OCI-LY7 (cell line): ENCODE measurements around the gene EXOC1L. TPM values are rescaled to one million over a fixed set of nuclear protein-coding genes. Genes with fewer than 3 reads are reported as not detected.

Source experiments
- BruUV-seq: library from RNA; stranded (reverse); fragments of 400-500 nt; replicated peaks from 2 replicates; lab custom pipeline; 2021; lab: Mats Ljungman, UMichigan
- CTCF ChIA-PET: fragments of 300-600 bp; sonication (Branson Sonifier 250); formaldehyde crosslinking; loops from one replicate; lab custom pipeline; 2022; ENCODE audit warnings: antibody characterized with exemption; ENCODE audit not compliant: unreplicated experiment; lab: Charles Lee
- POLR2A ChIA-PET: fragments of 300-600 bp; sonication (Branson Sonifier 250); formaldehyde crosslinking; loops from one replicate; lab custom pipeline; 2022; ENCODE audit warnings: antibody characterized with exemption; lab: Charles Lee
- DNase-seq: peaks from one replicate; pipeline ENCODE4 v3.0.0-alpha.2; 2015; ENCODE audit warnings: low spot score
- H2AFZ ChIP-seq: fragments of 200-600 bp; sonication (generic), shearing (Covaris generic); 2 replicates; pipeline ENCODE4 v1.6.1; 2014; ENCODE audit warnings: mild to moderate bottlenecking, antibody characterized with exemption, low read length, moderate library complexity
- H3K27ac ChIP-seq: fragments of 200-600 bp; sonication (generic); 2 replicates; pipeline ENCODE4 v1.5.1; 2014; ENCODE audit warnings: mixed run types, low read depth, mild to moderate bottlenecking, moderate library complexity, low read length, inconsistent platforms; ENCODE audit not compliant: poor library complexity, severe bottlenecking
- H3K36me3 ChIP-seq: fragments of 200-600 bp; sonication (generic); 2 replicates; pipeline ENCODE4 v1.6.1; 2014; ENCODE audit warnings: mild to moderate bottlenecking, antibody characterized with exemption, low read length, moderate library complexity, mixed read lengths; ENCODE audit not compliant: insufficient read depth
- H3K4me1 ChIP-seq: fragments of 200-600 bp; sonication (generic); 2 replicates; pipeline ENCODE4 v1.5.1; 2014; ENCODE audit warnings: mild to moderate bottlenecking, low read length; ENCODE audit not compliant: insufficient read depth, poor library complexity, severe bottlenecking
- H3K4me2 ChIP-seq: fragments of 200-600 bp; sonication (generic); 2 replicates; pipeline ENCODE4 v1.6.1; 2014; ENCODE audit warnings: mild to moderate bottlenecking, low read length
- H3K4me3 ChIP-seq: fragments of 200-600 bp; sonication (generic); 2 replicates; pipeline ENCODE4 v1.5.1; 2014; ENCODE audit warnings: mild to moderate bottlenecking, low read depth, low read length; ENCODE audit not compliant: poor library complexity, severe bottlenecking
- H3K79me2 ChIP-seq: fragments of 200-600 bp; sonication (generic); 2 replicates; pipeline ENCODE4 v1.6.1; 2016; ENCODE audit warnings: low read depth, mild to moderate bottlenecking, low read length, moderate library complexity, mixed read lengths; ENCODE audit not compliant: insufficient read depth
- H3K9me2 ChIP-seq: fragments of 200-600 bp; sonication (generic); 2 replicates; pipeline ENCODE4 v1.6.1; 2016; ENCODE audit warnings: mild to moderate bottlenecking, low read length, mixed read lengths; ENCODE audit not compliant: insufficient read depth
- H3K9me3 ChIP-seq: fragments of 200-600 bp; sonication (generic); 2 replicates; pipeline ENCODE4 v1.6.1; 2014; ENCODE audit warnings: mild to moderate bottlenecking, mixed run types, low read length, mixed read lengths
- H4K20me1 ChIP-seq: fragments of 200-600 bp; sonication (generic); 2 replicates; pipeline ENCODE4 v1.6.1; 2014; ENCODE audit warnings: mild to moderate bottlenecking, antibody characterized with exemption, low read length, moderate library complexity, mixed read lengths; ENCODE audit not compliant: insufficient read depth
- EZH2phosphoT487 ChIP-seq: fragments of 200-600 bp; sonication (generic); IDR thresholded peaks from 2 replicates; pipeline ENCODE4 v1.6.1; 2018; ENCODE audit warnings: low read depth, borderline replicate concordance, mild to moderate bottlenecking, mixed run types, antibody characterized with exemption, low read length, moderate library complexity, mixed read lengths
- intact Hi-C: fragments of 100-400 bp; cut with micrococcal nuclease; formaldehyde crosslinking; loops from one replicate; pipeline ENCODE4 v1.10.0; 2022; ENCODE audit not compliant: unreplicated experiment
- total RNA-seq, 2 experiments: library from RNA; depleted of rRNA in 1 of 2; stranded (reverse); fragments of >200 nt in 1 of 2; shearing (Covaris generic) in 1 of 2; gene quantifications; 2 replicates each; pipeline ENCODE4 v1.2.3, GENCODE V29; 2014 to 2022
- TF ChIP-seq, protein P1 (sequence below): fragments of 200-600 bp; sonication (generic); conservative IDR thresholded peaks from 2 replicates; pipeline ENCODE4 v1.5.1; 2014; ENCODE audit warnings: mild to moderate bottlenecking, antibody characterized with exemption, low read length, moderate library complexity, mixed read lengths

Gene EXOC1L
- total RNA-seq, 2 experiments from 2014 or later: not detected

- H3K4me2 ChIP-seq: no peak overlapping the region
- no peaks in the 10 kb centered on the region for H3K79me2 ChIP-seq
- intact Hi-C loops: no loop called here
- no peaks in the 10 kb centered on the region for H3K9me3 ChIP-seq
- H3K4me3 ChIP-seq: no peak overlapping the region
- ChIA-PET CTCF (no interaction called here), POLR2A (no interaction called here)
- TF ChIP-seq, protein P1, sequence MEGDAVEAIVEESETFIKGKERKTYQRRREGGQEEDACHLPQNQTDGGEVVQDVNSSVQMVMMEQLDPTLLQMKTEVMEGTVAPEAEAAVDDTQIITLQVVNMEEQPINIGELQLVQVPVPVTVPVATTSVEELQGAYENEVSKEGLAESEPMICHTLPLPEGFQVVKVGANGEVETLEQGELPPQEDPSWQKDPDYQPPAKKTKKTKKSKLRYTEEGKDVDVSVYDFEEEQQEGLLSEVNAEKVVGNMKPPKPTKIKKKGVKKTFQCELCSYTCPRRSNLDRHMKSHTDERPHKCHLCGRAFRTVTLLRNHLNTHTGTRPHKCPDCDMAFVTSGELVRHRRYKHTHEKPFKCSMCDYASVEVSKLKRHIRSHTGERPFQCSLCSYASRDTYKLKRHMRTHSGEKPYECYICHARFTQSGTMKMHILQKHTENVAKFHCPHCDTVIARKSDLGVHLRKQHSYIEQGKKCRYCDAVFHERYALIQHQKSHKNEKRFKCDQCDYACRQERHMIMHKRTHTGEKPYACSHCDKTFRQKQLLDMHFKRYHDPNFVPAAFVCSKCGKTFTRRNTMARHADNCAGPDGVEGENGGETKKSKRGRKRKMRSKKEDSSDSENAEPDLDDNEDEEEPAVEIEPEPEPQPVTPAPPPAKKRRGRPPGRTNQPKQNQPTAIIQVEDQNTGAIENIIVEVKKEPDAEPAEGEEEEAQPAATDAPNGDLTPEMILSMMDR: no peak
- no peak for TF ChIP-seq EZH2phosphoT487
- no peak overlapping the region for H2AFZ ChIP-seq
- no peak overlapping the region for H3K27ac ChIP-seq
- H4K20me1 ChIP-seq: no peaks in the 10 kb centered on the region
- H3K36me3 ChIP-seq: no peaks in the 10 kb centered on the region
- no peaks in the 10 kb centered on the region for H3K4me1 ChIP-seq
- H3K9me2 ChIP-seq: no peaks in the 10 kb centered on the region
- no peak for DNase-seq
- no TSS peak for BruUV-seq
Observed at GRCh38 chr4:55791666-55792065, 27.9 kb upstream of the EXOC1L start.

- no peak for DNase-seq
- no peaks in the 10 kb centered on the region for H3K9me3 ChIP-seq
- H3K4me2 ChIP-seq: no peak overlapping the region
- CTCF ChIA-PET: no interaction called here
- H4K20me1 ChIP-seq: no peaks in the 10 kb centered on the region
- POLR2A ChIA-PET: no interaction called here
- no TSS peak for BruUV-seq
- intact Hi-C loops: no loop called here
- H2AFZ ChIP-seq: no peak overlapping the region
- H3K79me2 ChIP-seq: no peaks in the 10 kb centered on the region
- H3K4me1 ChIP-seq: no peaks in the 10 kb centered on the region
- H3K27ac ChIP-seq: no peak overlapping the region
- no peaks in the 10 kb centered on the region for H3K36me3 ChIP-seq
- no peak overlapping the region for H3K4me3 ChIP-seq
- H3K9me2 ChIP-seq: no peaks in the 10 kb centered on the region
- TF ChIP-seq, protein P1: no peak
- TF ChIP-seq EZH2phosphoT487: no peak
Observed at GRCh38 chr4:55793479-55793878, 26.1 kb upstream of the EXOC1L start.

DNA sequence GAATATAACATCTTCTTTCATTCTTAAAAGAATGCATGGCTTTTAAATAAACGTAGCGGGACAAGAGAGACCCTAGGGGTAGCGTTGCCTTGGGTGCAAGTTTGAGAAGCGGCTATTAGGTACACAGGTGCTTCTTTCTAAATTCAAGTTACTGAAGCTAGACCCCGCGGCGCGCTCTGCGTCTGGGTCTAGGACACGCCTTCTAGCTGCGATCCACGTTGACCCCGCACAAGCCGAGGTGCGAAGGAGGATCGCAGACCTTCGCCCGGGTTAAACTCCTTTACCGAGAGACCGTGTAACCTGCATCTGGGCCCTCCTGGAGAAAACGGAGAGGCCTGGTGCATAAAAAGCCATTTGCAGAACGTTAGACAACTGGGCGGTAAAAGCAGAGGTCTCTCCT is 25.5 kb upstream of the EXOC1L start:
- POLR2A ChIA-PET: no interaction called here
- TF ChIP-seq, protein P1: no peak
- no peak for TF ChIP-seq EZH2phosphoT487
- Histone ChIP-seq H3K4me3 (no peak overlapping the region), H3K79me2 (no peaks in the 10 kb centered on the region), H3K4me1 (no peaks in the 10 kb centered on the region), H3K27ac (no peak overlapping the region), H3K9me3 (no peaks in the 10 kb centered on the region), H3K36me3 (no peaks in the 10 kb centered on the region), H2AFZ (no peak overlapping the region), H3K9me2 (no peaks in the 10 kb centered on the region), H3K4me2 (no peak overlapping the region), H4K20me1 (no peaks in the 10 kb centered on the region)
- intact Hi-C loops: no loop called here
- no peak for DNase-seq
- no TSS peak for BruUV-seq
- CTCF ChIA-PET: no interaction called here
